NCI-H82 treated with DMSO at 0.1 percent for 48 hours (cell line): Measurements from ENCODE around the gene BCKDK.
"Not testable (repeated sequence)": the region's sequence is repeated elsewhere in the genome, so short reads cannot be mapped to it uniquely, and the experiment has no call there.

Source experiments
- DNase-seq: peaks from one replicate; lab custom pipeline; 2025; ENCODE audit not compliant: unreplicated experiment; lab: John Stamatoyannopoulos, UW

Gene BCKDK

GRCh38 chr16:31141489-31142108, 33.4 kb downstream of the BCKDK start:
- no peak for DNase-seq

- DNase-seq: peak; percentile 95
Measured at GRCh38 chr16:31142109-31143010, 34.2 kb downstream of the BCKDK start.

GRCh38 chr16:31143011-31143693, 35.0 kb downstream of the BCKDK start:
- DNase-seq: no peak

- no peak for DNase-seq
Measured at GRCh38 chr16:31143694-31144148, 35.5 kb downstream of the BCKDK start.

- DNase-seq: not testable (repeated sequence)
Measured at GRCh38 chr16:31144418-31144817, 36.2 kb downstream of the BCKDK start.

GRCh38 chr16:31145398-31145990, 37.3 kb downstream of the BCKDK start:
- DNase-seq: no peak

DNA sequence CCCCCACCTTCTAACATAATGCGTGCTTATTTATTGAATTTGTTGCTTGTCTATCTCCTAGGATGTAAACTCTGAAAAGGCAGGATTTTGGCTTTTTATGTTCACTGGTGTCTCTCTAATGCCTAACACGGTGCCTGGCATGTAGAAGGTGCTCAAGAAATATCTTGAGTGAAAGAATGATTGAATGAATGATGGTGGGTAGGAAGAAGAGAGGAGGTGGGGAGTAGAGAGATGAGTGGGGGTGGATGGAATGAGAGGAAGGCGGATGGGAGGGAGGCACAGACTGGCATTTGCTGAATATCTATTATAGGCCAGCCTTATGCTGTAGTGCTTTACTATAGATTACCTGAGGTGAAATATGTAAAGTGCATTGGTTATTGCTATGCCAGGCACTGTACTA, 39.4 kb downstream of the BCKDK start:
- no peak for DNase-seq

GRCh38 chr16:31148281-31148728, 40.1 kb downstream of the BCKDK start:
- no peak for DNase-seq

GRCh38 chr16:31148896-31149295, 40.7 kb downstream of the BCKDK start:
- no peak for DNase-seq

DNA sequence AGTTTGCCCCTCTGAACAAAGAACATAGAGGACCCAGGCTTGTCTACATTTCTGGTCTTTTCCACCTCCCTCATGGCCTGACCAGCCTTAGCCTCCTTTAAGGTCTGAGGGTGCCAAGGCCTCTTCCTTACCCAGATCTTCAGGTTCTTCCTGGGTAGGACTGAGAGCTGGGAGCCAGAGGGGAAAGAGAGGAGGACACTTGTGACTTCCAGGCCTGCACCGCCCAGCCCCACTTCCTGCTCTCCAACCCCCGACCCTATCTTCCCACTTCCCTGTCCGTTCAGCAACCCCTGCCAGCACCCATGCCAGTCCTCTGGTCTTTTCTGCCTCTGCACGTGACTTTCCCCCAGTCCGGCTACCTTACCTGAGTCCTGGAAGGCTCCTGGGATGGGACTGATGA, 41.1 kb downstream of the BCKDK start:
- DNase-seq: no peak

GRCh38 chr16:31149894-31150890, 42.0 kb downstream of the BCKDK start, which contains the start of gene PRSS36:
Gene PRSS36, minus strand, starts transcription at chr16:31150066. Its CDS starts 31 bp downstream, at chr16:31150035.
- DNase-seq: no peak

DNA sequence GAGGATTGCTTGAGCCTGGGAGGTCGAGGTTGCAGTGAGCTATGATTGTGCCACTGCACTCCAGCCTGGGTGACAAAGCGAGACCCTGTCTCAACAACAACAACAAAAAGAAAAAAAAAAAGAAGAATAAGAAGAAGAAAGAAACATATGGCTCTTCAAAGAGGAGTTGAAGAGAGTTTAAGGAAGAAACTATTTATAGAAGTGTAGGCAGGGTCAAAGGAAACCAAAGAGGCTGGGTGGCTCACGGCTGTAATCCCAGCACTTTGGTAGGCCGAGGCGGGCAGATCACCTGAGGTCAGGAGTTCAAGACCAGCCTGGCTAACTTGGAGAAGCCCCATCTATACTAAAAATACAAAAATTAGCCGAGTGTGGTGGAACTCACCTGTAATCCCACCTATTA, 42.8 kb downstream of the BCKDK start:
- not testable (repeated sequence) for DNase-seq

DNA sequence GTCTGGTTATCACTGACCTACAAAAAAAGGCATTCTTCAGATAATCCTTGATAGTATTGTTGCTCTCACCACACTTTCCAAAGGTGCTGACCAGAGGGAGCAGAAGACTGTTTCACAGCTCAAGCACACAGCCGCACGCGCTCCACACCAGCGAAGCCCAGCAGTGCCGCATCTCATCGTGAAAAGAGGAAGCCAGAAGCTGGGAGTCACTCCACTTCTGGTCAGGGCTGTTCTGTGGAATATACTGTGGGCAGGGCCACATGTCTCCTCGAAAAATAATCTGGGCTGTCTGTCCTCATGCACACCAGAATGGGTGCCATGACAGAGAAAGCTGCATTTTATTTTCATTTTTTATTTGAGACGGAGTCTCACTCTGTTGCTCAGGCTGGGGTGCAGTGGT, 49.0 kb downstream of the BCKDK start:
- DNase-seq: no peak
